HL-60 (cell line): ENCODE data around the gene RAPGEF4.

Experiments
- GABPA ChIP-seq: IDR thresholded peaks from 2 replicates; pipeline ENCODE4 v1.6.1; 2012; ENCODE audit warnings: low read depth
- POLR2AphosphoS5 ChIP-seq: IDR thresholded peaks from 2 replicates; pipeline ENCODE4 v1.6.1; 2012; ENCODE audit warnings: low read depth
- TF ChIP-seq, protein P1 (sequence below): IDR thresholded peaks from one replicate; pipeline ENCODE4 v1.5.1; 2011; ENCODE audit warnings: low read length, control low read depth, inconsistent platforms; ENCODE audit not compliant: insufficient read depth
- TF ChIP-seq, protein P2 (sequence below): IDR thresholded peaks from 2 replicates; pipeline ENCODE4 v1.6.1; 2012; ENCODE audit warnings: low read depth; ENCODE audit not compliant: insufficient replicate concordance

DNA sequence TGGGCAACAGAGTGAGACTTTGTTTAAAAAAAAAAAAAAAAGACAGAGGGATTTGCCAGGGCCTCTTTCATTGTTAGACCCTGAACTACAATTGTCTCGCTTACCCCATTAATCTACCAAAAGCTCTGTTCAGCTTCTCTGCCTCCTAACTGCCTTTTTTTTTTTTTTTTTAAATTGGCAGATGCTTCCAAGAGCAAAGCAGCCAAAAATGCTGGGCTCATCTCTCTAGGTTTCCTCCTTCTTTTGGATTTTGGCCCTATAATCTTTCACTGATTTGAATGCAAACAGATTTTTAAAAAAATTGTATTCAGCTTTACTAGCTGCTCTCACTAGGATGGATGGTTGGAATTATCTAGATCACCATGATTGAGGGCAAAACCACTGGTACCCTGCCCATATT, 33.2 kb upstream of the RAPGEF4 start:
- TF ChIP-seq, protein P1, sequence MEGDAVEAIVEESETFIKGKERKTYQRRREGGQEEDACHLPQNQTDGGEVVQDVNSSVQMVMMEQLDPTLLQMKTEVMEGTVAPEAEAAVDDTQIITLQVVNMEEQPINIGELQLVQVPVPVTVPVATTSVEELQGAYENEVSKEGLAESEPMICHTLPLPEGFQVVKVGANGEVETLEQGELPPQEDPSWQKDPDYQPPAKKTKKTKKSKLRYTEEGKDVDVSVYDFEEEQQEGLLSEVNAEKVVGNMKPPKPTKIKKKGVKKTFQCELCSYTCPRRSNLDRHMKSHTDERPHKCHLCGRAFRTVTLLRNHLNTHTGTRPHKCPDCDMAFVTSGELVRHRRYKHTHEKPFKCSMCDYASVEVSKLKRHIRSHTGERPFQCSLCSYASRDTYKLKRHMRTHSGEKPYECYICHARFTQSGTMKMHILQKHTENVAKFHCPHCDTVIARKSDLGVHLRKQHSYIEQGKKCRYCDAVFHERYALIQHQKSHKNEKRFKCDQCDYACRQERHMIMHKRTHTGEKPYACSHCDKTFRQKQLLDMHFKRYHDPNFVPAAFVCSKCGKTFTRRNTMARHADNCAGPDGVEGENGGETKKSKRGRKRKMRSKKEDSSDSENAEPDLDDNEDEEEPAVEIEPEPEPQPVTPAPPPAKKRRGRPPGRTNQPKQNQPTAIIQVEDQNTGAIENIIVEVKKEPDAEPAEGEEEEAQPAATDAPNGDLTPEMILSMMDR = no peak
- TF ChIP-seq GABPA (no peak), POLR2AphosphoS5 (no peak)
- TF ChIP-seq, protein P2, sequence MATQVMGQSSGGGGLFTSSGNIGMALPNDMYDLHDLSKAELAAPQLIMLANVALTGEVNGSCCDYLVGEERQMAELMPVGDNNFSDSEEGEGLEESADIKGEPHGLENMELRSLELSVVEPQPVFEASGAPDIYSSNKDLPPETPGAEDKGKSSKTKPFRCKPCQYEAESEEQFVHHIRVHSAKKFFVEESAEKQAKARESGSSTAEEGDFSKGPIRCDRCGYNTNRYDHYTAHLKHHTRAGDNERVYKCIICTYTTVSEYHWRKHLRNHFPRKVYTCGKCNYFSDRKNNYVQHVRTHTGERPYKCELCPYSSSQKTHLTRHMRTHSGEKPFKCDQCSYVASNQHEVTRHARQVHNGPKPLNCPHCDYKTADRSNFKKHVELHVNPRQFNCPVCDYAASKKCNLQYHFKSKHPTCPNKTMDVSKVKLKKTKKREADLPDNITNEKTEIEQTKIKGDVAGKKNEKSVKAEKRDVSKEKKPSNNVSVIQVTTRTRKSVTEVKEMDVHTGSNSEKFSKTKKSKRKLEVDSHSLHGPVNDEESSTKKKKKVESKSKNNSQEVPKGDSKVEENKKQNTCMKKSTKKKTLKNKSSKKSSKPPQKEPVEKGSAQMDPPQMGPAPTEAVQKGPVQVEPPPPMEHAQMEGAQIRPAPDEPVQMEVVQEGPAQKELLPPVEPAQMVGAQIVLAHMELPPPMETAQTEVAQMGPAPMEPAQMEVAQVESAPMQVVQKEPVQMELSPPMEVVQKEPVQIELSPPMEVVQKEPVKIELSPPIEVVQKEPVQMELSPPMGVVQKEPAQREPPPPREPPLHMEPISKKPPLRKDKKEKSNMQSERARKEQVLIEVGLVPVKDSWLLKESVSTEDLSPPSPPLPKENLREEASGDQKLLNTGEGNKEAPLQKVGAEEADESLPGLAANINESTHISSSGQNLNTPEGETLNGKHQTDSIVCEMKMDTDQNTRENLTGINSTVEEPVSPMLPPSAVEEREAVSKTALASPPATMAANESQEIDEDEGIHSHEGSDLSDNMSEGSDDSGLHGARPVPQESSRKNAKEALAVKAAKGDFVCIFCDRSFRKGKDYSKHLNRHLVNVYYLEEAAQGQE = no peak
